GM18907 (cell line): Measurements from ENCODE around the gene L2HGDH.
"Not testable (repeated sequence)": the region's sequence is repeated elsewhere in the genome, so short reads cannot be mapped to it uniquely, and the experiment has no call there.

Source experiments
- ATAC-seq: cut with Tn5 transposase; IDR thresholded peaks from one replicate; pipeline ENCODE4 v1.9.1; 2021; ENCODE audit warnings: mild to moderate bottlenecking, moderate library complexity; ENCODE audit not compliant: unreplicated experiment

The L2HGDH gene

DNA sequence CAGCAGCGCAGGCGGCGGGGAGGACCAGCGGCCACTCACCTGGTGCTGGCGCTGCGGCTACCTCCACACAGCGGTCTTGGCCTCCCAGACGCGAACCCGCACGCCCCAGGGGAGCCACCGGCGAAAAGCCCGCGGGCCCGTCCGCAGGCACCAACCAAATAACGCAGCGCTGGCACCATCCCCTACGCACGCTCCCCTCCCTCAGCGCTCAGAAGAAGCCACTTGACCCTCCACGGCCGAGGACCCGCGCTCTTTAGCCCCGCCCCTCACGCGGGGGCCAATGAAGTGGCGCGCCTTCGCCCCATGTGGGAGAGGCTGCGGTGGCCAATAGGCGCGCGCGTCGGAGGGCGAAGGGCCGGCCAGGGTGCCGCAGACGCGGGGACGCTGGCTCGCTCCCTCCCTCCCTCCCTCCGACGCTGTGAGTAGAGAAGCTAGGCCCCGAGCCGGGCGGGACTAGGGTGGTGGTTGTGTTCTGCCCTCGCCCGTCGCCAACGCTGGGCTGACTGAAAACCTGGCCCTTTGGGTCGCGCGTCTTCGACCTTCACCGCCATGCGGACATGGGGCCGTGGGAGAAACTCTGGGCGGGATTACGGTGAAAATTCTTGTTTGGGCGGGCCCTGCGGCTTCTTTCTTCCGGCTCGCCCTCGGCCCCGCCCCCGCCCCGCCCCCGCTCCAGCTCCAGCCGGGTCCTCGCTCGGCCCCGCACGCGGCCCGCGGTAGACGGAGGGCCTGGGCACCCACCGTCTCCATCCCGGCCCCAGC is at the start of gene L2HGDH, which contains the start of gene DMAC2L:
L2HGDH (minus strand) TSS at position 258 of the 762 bp plus-strand sequence; CDS start at position 179, 79 bp downstream.
DMAC2L (plus strand) TSS at position 353 of the 762 bp plus-strand sequence. CDS start 9,164 bp downstream, outside the sequence.
- ATAC-seq: peak; percentile 94

GRCh38 chr14:50360851-50361250 is 48.8 kb upstream of the L2HGDH start:
- ATAC-seq: no peak

- ATAC-seq: no peak
Observed at GRCh38 chr14:50360093-50360492, 48.1 kb upstream of the L2HGDH start.

DNA sequence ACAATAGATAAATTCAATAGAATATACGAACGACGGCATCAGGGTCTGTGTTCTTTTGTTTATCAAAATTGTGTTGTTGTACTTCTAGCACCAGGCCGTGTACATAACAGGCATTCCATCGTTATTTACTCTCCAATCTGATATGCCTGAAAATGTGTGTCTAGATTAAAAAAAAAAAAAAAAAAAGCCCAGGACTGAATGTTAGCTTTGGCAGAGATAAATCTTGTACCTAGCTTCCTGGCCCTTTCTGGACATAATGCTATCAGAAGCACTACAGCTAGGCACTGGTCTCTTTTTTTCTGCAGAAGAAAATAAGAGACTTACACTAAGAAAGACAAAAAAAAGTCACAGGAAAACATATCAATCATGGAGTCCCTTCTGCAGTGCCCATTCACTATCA is 47.6 kb upstream of the L2HGDH start:
- no peak for ATAC-seq

DNA sequence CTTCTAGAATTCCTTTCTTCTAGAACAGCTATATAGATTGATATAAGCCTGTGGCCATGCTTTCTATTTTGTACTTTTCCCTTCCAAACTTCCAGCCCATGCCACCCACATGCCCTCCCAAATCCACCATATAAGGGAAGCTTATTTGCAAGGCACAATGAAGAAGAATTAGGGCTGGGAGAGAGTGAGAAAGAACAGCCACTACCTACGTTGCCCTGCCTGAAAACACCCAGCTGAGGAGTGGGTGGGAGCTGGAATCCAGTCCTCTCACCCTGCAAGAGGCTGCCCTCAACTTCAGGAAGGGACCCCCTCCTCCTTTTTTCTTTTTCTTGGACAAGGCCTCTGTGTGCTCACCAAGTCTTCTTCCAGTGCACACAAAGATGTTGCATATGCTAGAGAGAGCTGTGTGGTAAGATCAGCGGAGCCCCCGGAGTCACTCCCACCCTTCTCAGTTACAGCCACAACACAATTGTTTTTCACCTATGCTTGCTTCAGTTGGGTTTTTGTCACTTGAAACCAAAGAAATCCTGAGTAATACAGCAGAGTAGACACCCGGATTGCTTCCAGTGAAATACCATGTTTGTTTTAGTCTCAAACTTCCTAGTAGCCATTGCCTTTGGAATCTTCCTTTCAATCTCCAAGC is 45.8 kb upstream of the L2HGDH start:
- no peak for ATAC-seq

DNA sequence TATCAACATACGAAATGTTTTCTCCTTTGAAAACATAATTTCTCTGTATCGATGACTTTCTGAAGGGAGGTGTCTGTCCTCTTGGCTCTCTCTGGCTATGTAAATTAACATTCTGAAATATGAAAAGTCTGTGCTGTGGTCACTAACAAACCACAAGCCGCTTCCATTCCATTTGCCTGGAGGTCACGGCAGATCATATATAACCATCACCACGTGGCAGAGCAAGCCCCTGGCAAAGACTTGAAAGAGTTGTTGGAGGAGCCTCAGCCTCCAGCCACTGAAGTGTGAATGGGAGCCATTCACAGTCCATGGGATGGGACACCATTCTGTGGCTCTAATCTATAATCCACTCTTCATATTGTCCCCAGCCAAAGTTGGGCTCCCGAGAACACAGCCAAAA is 45.1 kb upstream of the L2HGDH start:
- no peak for ATAC-seq

DNA sequence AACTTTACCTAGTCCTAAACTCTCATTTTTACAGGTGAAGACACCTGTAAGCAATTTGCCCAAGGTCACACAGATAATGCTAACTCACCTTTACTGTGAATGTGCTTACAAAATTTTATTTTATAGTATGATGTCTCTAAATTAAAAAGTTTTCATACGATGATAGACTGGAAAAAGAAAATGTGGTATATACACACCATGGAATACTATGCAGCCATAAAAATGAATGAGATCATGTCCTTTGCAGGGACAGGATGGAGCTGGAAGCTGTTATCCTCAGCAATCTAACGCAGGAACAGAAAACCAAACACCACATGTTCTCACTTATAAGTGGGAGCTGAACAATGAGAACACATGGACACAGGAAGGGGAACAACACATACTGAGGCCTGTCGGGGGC is 44.3 kb upstream of the L2HGDH start:
- ATAC-seq: not testable (repeated sequence)

DNA sequence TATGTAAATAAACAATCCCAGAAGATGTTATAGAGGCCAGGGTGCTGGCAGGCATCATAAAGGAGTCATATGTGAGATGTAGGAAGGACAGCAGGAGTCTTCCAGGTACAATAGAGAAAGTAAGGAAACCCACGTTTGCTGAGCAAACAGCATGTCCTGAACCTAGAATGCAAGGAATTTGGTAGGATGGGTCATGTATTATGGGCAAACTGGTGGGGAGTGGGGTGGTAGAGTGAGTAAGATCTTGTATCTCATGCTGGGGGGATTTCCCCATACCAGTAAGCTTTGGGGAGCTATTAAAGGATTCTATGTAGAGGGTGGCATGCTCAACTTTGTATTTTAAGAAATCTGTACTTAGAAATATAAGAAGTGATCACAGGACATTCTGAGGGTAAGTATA is 43.7 kb upstream of the L2HGDH start:
- no peak for ATAC-seq

GRCh38 chr14:50354527-50354926 is 42.5 kb upstream of the L2HGDH start:
- no peak for ATAC-seq

- ATAC-seq: no peak
Observed at GRCh38 chr14:50353126-50353525, 41.1 kb upstream of the L2HGDH start.

DNA sequence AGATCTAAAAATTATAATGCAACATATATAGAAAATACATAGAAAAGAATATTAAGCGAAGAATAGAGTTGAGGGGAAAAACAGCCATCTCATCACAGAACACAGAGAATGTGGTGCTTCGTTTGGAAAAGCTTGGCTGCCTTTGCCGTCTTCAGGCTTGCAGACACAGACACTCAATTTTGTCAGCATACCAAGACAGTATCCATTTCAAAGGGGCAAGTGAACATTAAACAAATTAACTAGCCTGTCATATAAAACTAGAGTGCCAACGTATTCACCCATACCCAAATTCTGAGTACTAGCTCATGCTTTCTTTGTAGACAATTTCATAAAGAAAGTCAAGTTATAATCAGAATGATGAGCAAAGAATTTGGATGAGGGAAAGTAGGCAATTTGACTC is 40.6 kb upstream of the L2HGDH start:
- ATAC-seq: no peak

GRCh38 chr14:50350975-50351374 is 38.9 kb upstream of the L2HGDH start:
- ATAC-seq: no peak

GRCh38 chr14:50348933-50349332 is 36.9 kb upstream of the L2HGDH start:
- ATAC-seq: no peak

DNA sequence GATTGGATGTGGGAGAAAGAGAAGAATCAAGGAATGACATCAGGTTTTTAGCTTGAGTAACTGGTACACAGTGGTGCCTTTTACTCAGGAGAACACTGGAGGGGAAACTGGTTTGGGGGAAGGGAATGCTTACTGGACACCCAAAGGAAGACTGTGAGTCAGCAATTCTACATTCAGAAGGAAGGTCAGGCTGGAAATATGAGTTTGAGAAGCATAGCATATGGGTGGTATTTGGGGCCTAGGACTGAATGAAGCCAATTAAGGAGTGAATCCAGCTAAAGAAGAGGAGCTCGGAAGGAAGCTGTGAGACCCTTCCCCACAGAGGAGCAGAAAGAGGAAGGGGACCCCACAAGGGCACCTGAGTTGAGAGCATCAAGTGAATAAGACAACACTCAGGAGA is 35.5 kb upstream of the L2HGDH start:
- ATAC-seq: no peak

GRCh38 chr14:50345846-50346422 is 33.9 kb upstream of the L2HGDH start:
- ATAC-seq: no peak

GRCh38 chr14:50344876-50345563 is 33.0 kb upstream of the L2HGDH start:
- no peak for ATAC-seq

- peak; percentile 86 for ATAC-seq
Observed at GRCh38 chr14:50344116-50344775, 32.2 kb upstream of the L2HGDH start.

DNA sequence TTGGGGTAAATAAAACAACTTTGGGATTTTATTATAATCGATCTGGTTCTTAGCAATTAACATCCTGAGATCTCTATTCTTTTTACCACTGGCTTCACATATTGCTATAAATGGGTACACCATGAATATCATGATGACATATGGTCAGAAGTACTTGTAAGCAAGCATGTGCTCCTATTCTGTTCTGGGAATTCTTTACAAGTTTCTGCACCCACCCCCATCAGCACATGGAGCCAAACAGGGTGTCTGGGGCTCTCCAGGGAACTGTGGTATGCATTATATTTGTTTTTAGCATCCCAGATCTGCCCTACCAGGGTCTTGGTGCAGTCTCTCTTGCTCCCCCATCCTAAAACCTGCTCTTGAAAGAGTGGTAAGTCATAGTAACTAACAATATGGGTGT is 31.4 kb upstream of the L2HGDH start:
- no peak for ATAC-seq

- ATAC-seq: peak; percentile 59
Observed at GRCh38 chr14:50342221-50343078, 30.4 kb upstream of the L2HGDH start.

GRCh38 chr14:50340963-50341362 is 28.9 kb upstream of the L2HGDH start:
- ATAC-seq: no peak
